IMR-90 (cell line): ENCODE results near the gene BRPF3.

Experiments
- CTCF ChIP-seq: conservative IDR thresholded peaks from 2 replicates; pipeline ENCODE4 v1.5.1; 2012; ENCODE audit warnings: mild to moderate bottlenecking, low read depth, low read length, improper control_type of control experiment
- SMC3 ChIP-seq: fragments of 150-350 bp; IDR thresholded peaks from 2 replicates; pipeline ENCODE4 v1.6.1; 2016; ENCODE audit warnings: low read depth, mild to moderate bottlenecking, antibody characterized with exemption, low read length, moderate library complexity

- TF ChIP-seq CTCF (no peak), SMC3 (no peak)
Observed at GRCh38 chr6:36268478-36269275, 72.1 kb downstream of the BRPF3 start.
